GM10847 (cell line): ENCODE data around the gene KIF6.

Source experiments
- POLR2A ChIP-seq: IDR thresholded peaks from 2 replicates; pipeline ENCODE4 v1.6.1; 2011; ENCODE audit not compliant: insufficient read length; ENCODE audit errors: extremely low read depth

Gene KIF6

GRCh38 chr6:39393075-39393474 lies 332.1 kb downstream of the KIF6 start:
- no peak for TF ChIP-seq POLR2A

- TF ChIP-seq POLR2A, result no peak
Observed at GRCh38 chr6:39391182-39391581, 334.0 kb downstream of the KIF6 start.

- no peak for TF ChIP-seq POLR2A
Observed at GRCh38 chr6:39389484-39389767, 335.8 kb downstream of the KIF6 start.

GRCh38 chr6:39388606-39389483 lies 336.4 kb downstream of the KIF6 start:
- no peak for TF ChIP-seq POLR2A

GRCh38 chr6:39387785-39388184 lies 337.4 kb downstream of the KIF6 start:
- TF ChIP-seq POLR2A, result no peak

GRCh38 chr6:39386487-39386886 lies 338.7 kb downstream of the KIF6 start:
- TF ChIP-seq POLR2A, result no peak

GRCh38 chr6:39381550-39382140 lies 343.6 kb downstream of the KIF6 start:
- TF ChIP-seq POLR2A, result no peak

- no peak for TF ChIP-seq POLR2A
Observed at GRCh38 chr6:39380837-39381549, 344.2 kb downstream of the KIF6 start.

GRCh38 chr6:39378960-39379425 lies 346.2 kb downstream of the KIF6 start:
- TF ChIP-seq POLR2A, result no peak

GRCh38 chr6:39378175-39378959 lies 346.8 kb downstream of the KIF6 start:
- TF ChIP-seq POLR2A, result no peak

- TF ChIP-seq POLR2A, result no peak
Observed at GRCh38 chr6:39377539-39377950, 347.7 kb downstream of the KIF6 start.

- TF ChIP-seq POLR2A, result no peak
Observed at GRCh38 chr6:39375405-39375804, 349.8 kb downstream of the KIF6 start.

- no peak for TF ChIP-seq POLR2A
Observed at GRCh38 chr6:39370390-39370789, 354.8 kb downstream of the KIF6 start.

GRCh38 chr6:39369987-39370386 lies 355.2 kb downstream of the KIF6 start:
- no peak for TF ChIP-seq POLR2A

GRCh38 chr6:39367700-39368099 lies 357.5 kb downstream of the KIF6 start:
- no peak for TF ChIP-seq POLR2A
